HG02840 (cell line): ENCODE results near the gene CFAP107.
"Not testable (repeated sequence)": the region's sequence is repeated elsewhere in the genome, so short reads cannot be mapped to it uniquely, and the experiment has no call there.

ENCODE experiments used
- ATAC-seq: cut with Tn5 transposase; IDR thresholded peaks from one replicate; pipeline ENCODE4 v1.9.1; 2021; ENCODE audit warnings: mild to moderate bottlenecking, moderate library complexity, moderate number of reproducible peaks; ENCODE audit not compliant: unreplicated experiment, low FRiP score

Gene CFAP107, protein sequence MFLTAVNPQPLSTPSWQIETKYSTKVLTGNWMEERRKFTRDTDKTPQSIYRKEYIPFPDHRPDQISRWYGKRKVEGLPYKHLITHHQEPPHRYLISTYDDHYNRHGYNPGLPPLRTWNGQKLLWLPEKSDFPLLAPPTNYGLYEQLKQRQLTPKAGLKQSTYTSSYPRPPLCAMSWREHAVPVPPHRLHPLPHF

GRCh38 chr1:12745992-12746323, at the start of gene CFAP107:
TSS of gene CFAP107 (plus strand) at chr1:12746200. CDS start at chr1:12746431, 231 bp downstream.
- no peak for ATAC-seq

GRCh38 chr1:12696658-12697057, 49.3 kb upstream of the CFAP107 start:
- ATAC-seq, result no peak

GRCh38 chr1:12697397-12697796, 48.6 kb upstream of the CFAP107 start:
- no peak for ATAC-seq

DNA sequence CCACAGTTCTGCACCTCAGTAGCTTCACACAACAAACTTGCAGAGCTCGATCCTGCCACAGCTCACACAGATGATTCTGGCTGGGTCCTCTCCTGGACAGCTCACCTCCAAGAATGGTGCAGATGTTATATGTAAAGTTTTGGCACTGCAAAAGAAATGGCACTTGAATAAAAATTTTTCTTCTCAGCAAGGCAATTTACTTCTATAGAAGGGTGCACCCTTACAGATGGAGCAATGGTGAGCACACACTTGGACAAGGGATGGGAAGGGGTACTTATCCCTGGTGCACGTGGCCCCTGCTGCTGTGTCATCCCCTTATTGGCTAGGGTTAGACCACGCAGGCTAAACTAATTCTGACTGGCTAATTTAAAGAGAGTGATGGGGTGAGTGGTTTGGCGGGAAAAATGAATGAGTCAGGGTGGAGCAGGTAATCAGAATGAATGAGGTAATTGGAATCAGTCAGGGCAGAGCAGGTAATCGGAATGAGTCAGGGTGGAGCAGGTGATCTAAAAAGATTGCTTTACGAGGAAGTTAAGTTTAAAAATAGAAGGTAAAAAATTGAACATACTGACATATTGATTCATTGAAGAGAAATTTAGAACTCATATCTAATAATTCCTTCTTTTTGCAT, 42.1 kb upstream of the CFAP107 start:
- no peak for ATAC-seq

GRCh38 chr1:12706061-12706460, 39.9 kb upstream of the CFAP107 start:
- ATAC-seq, result no peak

- no peak for ATAC-seq
These were observed 37.5 kb upstream of the CFAP107 start for GRCh38 chr1:12708396-12709090.

DNA sequence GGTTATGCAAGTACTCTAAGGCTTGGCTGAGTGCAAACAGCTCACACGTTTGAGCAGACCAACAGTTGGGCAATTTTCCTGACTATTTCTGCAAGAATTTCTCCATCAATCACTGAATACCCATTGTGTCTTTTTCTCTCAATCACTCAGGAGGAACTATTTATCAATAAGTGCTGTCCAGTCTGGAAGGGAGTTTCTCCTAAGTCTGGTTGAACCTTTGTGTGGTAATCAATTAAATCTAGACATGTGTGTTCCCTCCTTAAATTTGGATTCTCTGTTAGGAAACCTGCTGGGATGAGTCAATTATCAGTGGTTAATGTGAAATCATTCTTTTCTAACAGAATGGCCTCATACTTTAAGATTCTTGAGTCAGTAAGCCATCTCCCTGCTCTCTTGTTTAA, 36.9 kb upstream of the CFAP107 start:
- no peak for ATAC-seq

DNA sequence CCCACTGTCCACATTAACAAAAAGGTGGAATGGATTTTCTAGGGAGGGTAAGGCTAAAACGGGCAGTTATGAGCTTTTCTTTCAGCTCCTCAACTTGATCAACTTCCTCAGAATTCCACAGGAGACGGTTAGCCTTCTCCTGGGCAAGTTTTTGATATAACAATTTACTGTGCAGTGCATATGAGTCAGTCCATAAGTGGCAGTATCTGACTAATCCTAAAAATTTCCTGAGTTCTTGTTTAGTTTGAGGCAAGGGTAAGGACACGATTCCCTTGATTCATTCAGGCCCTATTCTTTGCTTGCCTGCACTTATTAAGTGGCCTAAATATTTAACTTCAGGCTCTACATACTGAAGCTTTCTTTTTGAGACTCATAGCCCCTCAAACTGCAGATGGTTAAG, 36.3 kb upstream of the CFAP107 start:
- no peak for ATAC-seq

DNA sequence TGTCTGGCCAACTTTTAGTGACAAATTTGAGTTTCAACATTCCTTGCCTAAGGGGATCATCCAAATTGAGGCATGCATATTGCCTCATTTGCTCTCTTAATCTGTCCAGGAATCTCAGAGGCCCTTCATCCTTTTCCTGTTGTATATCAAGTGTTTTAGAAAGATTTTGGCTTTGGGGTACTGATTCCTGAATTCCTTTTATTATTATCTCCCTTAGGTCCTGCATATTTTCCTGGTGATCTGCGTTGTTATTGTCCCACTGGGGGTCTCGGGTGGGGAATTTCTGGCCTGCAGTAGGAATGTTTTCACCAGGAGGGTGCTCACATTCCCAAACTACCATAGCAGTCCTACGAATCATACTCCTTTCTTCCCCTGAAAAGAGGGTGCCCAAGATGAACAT, 34.5 kb upstream of the CFAP107 start:
- no peak for ATAC-seq

- ATAC-seq, result no peak
These were observed 33.9 kb upstream of the CFAP107 start for GRCh38 chr1:12712076-12712475.

GRCh38 chr1:12712929-12713328, 33.1 kb upstream of the CFAP107 start:
- no peak for ATAC-seq

DNA sequence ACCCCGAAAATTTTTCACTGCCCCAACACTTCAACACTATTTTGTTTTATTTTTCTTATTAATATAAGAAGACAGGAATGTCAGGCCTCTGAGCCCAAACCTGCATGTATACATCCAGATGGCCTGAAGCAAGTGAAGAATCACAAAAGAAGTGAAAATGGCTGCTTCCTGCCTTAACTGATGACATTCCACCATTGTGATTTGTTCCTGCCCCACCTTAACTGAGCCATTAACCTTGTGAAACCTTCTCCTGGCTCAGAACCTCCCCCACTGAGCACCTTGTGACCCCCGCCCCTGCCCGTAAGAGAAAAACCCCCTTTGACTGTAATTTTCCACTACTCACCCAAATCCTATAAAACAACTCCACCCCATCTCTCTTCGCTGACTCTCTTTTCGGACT, 32.3 kb upstream of the CFAP107 start:
- ATAC-seq, result not testable (repeated sequence)

- ATAC-seq, result no peak
These were observed 31.1 kb upstream of the CFAP107 start for GRCh38 chr1:12714710-12715475.

DNA sequence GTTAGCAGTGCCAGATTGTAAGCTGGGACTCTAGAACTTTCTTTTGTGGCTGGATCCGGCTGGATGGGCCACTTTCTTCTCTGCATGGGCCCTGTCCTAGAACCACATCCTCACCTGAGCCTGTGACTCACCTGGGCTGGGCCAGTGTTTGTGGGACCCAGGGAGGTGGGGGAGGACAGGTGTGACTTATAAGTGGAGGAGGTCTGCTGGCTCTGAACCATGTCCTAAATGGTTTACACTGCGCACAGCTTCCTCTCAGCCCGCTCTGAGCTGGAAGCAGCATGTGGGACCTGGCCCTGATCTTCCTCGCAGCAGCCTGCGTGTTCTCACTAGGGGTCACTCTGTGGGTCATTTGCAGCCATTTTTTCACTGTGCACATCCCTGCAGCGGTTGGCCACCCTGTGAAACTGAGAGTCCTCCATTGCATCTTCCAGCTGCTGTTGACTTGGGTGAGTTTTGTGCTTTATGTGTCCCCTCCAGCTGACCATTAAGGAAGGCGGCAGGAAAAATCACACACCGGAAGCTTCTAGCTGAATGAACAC, 30.0 kb upstream of the CFAP107 start, which contains the start of gene AADACL3:
TSS of gene AADACL3 (plus strand) at position 215 of the 542 bp plus-strand sequence. CDS start at position 282, 67 bp downstream.
- no peak for ATAC-seq

- no peak for ATAC-seq
These were observed 28.6 kb upstream of the CFAP107 start for GRCh38 chr1:12717301-12717838.

GRCh38 chr1:12722626-12723025, 23.4 kb upstream of the CFAP107 start:
- ATAC-seq, result no peak

GRCh38 chr1:12728391-12728790, 17.6 kb upstream of the CFAP107 start:
- ATAC-seq, result no peak

- ATAC-seq, result no peak
These were observed 15.8 kb upstream of the CFAP107 start for GRCh38 chr1:12730156-12730555.

DNA sequence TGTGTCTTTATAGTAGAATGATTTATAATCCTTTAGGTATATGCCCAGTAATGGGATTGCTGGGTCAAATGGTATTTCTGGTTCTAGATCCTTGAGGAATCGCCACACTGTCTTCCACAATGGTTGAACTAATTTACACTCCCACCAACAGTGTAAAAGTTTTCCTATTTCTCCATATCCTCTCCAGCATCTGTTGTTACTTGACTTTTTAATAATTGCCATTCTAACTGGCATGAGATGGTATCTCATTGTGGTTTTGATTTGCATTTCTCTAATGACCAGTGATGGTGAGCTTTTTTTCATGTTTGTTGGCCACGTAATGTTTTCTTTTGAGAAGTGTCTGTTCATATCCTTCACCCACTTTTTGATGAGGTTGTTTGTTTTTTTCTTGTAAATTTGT, 14.9 kb upstream of the CFAP107 start:
- ATAC-seq, result not testable (repeated sequence)

- no peak for ATAC-seq
These were observed 11.3 kb upstream of the CFAP107 start for GRCh38 chr1:12734651-12735050.

DNA sequence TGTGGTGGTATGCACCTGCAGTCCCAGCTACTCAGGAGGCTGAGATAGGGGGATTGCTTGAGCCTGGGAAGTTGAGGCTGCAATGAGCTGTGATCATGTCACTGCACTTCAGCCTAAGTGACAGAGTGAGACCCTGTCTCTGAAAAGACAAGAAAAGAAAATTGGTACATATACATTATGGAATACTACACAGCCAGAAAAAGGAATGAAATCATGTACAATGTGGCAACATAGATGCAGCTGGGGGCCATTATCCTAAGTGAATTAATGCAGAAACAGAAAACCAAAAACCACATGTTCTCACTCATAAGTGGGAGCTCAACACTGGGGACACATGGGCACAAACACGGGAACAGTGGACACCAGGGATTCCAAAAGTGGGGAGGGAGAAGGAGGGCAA, 7.1 kb upstream of the CFAP107 start:
- ATAC-seq, result no peak
